SIG-M5 (cell line): ENCODE results near the gene NGDN.
A peak's percentile ranks its signal among the peaks of the same experiment; 100 is the strongest.

ENCODE experiments used
- DNase-seq: peaks from one replicate; lab custom pipeline; 2025; lab: John Stamatoyannopoulos, UW

Gene NGDN

DNA sequence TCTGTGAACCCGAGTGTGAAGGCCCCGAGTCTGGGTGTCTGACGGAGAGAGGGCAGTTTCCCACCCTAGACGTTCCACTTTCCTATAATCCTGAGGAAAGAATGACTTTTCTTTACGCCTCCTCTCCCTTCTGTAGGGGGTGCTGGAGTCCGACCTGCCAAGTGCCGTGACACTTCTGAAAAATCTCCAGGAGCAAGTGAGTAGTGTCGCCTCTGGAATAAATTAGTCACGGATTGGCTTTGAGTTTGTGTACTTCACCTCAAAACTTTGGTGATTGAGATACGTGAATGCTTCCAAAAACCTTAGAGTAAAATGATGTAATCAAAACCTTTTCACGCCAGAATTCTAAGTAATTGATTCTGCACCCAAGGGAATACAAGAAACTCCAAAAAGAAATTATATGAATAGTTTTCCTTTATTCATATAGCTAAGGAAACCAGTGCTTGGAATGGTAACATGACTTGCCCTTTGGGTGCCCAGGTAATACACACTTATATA lies 452 bp downstream of the NGDN start:
- no peak for DNase-seq

DNA sequence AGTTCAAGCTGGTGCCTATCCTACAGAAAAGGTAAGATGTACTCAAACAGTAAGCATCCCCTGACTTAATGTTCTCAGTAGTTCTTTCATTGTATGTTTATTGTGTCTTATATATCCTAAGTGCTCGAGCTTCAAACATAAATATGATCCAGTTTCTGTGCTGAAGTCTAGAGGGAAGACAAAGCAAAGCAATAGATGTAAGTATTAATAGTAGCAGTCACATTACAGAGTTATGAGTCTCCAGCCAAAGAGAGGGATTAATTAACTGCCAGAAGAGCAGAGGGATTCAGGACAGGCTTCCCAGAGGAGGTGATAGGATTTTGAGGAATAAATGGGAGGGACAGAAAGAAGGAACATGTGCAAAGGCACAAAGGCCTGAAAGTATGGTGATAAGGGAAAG lies 1.4 kb downstream of the NGDN start:
- no peak for DNase-seq

DNA sequence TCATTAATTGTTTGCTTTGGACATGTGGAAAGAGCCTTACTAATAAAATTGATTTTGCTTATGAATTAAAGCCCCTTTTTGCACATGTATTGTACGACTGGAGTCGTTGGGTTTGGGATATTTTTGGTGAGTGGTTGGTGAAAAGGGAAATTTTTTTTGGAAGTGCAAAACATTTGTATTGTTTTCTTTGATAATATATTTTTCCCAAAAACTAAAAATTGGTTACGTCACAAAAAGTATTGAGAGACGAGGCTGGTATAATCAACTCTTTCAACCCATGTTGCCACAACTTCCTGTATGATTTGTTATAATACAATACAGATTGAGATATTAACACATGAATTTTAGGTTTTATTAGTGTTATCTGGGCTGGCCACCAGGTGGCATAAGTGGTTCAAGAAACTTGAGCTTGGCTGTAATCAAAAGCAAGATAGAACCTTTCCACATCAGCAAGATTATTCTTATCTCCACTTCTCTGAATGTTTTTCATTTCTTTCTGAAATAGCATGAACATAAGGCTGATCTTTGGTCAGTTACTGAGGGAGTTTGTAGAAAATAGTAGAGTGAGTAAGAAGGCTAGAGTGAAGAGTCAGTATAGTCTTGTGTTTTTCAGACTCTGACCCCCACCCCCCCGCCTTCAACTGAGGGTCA lies 8.7 kb downstream of the NGDN start:
- peak; percentile 6 for DNase-seq

DNA sequence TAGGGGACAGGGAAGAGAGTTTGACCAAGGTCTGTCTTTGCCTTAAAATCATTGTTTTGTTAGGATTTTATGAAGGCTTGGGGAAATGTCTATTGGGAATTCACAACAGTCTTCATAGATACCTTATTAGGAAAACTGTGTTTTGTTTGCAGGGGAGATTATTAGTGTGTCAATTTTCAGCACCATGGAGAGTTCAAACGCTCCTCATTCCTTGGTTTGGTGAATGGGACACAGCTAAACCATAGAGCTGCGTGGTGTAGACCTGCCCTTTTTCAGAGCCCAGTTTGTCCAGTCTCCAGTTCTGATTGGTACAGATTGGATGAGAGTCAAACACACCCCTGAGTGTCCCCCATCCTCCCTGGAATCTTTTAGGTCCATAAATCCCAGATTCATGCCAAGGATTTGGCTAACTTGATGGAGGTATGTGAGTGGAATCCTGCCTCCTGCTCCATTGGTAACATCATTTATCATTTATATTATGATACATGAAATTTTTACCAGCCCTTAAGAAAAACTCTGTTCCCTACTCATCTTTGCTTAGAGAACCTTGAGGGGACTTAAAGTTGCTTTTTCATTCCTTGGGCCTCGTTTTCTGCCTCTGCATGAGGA lies 12.0 kb downstream of the NGDN start:
- DNase-seq = no peak

DNA sequence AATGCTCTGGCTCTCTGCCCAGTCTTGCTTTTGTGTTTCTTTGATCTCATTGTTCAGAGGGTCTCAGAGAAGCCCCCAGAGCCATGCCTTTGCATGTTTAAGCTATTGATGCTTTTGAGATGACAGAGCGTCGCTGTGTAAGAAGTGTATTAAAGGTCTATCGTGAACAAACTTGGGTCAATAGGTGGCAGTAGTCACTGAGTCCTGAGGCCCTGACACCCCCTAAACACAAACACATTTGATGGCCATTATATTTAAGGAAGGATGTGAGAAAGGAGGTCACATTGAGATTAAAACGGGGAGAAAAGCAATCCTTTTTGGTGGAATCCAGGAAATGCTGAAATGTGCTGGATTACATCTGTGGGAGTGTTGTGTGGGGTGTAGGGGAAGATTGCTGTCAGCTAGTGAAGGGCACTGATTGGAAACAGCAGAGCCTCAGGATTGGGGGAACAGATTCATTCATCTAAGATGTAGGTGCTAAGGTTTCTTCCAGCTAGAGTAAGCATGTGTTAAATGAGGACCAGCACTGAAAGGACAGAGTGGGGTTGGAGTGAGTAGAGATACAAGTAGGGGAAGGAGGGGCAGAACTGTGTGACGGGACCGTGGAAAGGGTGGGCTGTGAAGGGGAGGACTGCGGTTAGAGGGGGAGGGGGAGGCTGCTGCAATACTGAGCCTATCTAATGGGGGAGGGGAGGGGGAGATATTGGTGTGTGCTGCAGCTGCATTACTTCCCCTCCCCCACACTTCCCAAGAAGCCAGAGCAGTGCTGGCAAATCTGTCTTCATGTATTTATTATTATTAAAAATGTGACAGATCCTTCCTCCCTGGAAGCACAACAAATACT lies 12.7 kb downstream of the NGDN start:
- DNase-seq = no peak

DNA sequence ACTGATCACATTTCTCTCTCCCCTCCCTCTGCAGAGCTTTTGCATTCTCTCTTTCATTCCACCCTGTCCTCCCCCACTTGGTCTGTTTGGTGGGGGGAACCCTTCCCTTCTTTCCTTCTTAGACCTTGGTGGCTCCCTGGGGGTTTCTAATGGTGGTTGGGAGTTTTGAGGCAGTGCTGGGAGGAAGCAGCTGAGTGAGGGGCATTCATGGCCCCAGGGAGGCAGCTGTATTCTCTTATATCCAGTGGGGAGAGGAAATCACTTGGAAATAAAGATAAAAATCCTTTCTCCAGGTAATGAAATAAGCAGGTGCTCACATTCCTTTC lies 13.3 kb downstream of the NGDN start:
- DNase-seq = no peak

DNA sequence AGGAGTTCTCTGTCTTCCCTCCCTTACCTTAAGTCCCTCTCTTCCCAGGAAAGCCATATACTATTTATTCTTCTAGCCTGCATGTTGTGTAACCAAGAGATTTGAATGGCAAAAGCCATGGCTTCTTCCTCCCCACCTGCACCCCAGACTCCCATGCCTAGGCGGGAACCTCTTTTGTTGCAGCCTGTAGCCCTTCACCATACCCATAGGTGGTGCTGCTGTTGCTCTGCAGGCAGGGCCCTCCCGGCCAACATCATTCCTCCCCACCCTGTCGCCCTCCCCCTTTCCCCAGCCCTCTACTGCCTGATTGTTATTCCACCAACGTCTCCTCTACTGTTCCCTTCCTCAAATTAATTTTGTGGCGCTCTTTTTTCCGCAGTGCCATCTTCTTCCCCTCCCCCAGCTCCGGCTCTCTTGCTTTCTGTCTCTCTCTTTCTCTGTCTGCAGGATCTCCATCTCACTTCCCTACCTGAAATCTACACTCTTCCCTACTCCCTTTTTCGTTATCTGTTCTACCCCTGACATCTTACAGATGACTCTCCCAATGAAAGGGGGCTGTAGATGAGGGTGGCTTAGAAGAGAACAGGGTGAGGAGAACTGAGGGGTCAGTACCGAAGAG lies 13.8 kb downstream of the NGDN start:
- DNase-seq = no peak

DNA sequence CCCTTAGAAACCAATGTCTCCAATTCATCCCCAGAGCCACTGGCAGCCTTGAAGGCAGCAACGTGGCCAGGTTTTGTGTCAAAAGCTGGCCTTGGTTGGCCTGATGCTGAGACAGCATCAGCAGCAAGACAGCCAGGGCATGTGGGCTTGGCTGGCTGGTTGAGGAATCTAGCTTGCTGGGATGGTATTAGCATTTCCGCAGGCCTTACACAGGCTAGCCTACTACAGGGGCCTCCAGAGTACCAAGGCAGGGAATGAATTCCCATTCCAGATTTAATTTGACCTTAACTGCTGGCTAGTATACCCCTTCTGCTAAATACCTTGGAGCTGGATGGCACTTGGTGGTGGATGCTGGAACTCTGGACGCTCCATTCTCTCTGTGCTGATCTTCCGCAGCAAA lies 15.8 kb downstream of the NGDN start:
- no peak for DNase-seq

DNA sequence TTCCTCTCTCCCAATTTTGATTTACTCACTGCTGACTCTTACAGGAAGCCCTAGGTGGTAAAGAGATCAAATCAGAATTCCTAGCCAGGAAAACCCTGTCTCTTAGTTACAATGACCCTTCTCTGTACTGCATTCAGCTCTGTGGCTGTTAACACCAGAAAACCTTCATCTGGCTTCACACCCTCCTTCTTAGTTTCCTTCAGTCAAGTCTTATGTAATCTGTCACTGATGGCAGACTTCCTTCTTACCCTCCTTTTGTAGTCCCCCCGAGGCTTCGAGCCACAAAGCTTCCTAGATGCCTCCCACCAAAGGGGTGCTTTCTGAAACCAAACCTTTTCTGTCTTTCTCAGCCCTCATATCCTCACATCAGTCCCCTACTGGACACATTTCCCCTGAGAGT lies 16.5 kb downstream of the NGDN start:
- DNase-seq = no peak

DNA sequence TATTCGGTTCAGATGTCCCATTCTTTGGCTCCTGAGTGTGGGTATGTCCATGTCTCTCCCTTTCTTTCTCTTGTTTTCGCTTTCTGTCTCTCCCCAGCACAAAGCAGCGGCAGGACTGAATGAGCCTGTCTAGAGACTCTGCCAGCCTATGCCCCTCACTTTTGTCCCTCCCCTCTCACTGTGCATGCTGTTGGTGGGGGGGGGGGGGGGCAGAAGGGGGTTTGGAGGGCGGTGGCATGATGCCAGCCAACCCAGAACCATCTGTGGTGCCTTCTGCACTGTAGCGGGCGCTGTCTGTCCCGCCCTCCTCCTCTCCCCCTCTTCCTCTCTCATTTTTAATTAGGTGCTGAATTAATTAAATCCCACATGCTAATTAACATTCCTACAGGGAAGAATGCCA lies 17.7 kb downstream of the NGDN start:
- no peak for DNase-seq

DNA sequence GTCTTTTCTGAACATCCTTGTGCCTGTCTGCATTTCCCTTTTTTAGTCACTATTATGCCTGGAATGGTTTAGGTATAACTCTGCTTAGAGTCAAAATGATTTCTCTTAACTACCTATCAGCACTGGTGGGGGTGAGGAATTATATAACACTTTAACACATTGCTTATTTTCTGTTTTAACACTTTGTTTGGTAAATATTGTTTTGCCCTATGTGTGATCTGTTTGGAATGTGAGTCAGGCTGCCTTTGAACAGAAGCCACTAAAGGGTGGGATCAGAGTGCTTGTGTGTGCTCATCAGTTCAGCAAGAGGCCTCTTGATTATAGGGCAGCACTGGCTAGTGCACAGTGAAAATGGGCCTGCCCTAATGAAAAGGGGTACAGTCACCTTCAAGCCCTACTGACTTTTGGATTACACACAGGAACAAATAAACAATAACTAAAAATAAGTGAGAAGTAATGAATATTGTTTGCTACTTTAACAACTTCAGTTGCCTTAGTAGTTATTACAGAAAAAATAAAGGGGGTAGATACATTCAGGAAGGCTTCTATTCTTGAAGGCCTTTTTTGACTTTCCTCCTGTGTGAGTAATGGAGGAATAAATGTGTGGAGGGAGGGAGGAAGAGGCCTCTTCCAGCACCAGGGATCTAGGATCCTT lies 23.2 kb downstream of the NGDN start:
- no peak for DNase-seq

DNA sequence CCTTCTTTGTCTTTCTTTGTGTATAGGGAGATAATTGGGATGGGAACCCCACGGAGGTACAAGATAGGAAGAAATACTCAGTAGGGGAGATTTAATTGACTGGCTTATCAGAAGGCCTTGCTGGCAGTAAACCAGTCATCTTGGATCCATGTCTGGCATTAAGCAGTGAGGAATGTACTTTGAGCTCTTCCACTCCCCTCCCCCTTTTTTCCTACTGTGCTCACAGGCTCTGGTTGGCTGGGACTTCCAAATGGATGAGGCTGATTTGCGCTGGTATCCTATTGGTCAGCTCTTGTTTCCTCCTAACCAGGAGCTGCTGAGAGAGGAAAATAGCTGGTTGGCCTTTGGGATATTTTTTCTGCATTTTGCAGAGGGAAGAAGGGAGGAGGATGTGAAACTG lies 24.7 kb downstream of the NGDN start:
- no peak for DNase-seq

DNA sequence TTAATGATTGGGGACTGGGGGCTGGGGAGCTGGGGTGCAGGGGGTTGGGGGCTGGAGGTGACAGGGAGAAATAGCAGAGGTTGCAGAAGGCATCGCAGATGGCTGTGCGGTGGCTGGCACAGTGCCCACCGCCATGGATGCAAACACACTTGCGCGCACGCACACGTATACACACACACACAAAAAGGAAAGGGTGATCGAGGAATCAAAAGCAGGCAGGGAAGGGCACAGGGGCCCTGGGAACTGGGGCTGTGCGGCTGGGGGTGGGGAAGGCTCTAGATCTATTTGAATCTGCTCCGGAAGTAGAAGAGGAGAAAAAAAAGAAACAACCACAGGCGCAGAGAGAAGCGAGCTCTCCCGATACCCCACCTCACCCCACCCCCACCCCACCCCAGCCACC lies 42.7 kb downstream of the NGDN start:
- no peak for DNase-seq

DNA sequence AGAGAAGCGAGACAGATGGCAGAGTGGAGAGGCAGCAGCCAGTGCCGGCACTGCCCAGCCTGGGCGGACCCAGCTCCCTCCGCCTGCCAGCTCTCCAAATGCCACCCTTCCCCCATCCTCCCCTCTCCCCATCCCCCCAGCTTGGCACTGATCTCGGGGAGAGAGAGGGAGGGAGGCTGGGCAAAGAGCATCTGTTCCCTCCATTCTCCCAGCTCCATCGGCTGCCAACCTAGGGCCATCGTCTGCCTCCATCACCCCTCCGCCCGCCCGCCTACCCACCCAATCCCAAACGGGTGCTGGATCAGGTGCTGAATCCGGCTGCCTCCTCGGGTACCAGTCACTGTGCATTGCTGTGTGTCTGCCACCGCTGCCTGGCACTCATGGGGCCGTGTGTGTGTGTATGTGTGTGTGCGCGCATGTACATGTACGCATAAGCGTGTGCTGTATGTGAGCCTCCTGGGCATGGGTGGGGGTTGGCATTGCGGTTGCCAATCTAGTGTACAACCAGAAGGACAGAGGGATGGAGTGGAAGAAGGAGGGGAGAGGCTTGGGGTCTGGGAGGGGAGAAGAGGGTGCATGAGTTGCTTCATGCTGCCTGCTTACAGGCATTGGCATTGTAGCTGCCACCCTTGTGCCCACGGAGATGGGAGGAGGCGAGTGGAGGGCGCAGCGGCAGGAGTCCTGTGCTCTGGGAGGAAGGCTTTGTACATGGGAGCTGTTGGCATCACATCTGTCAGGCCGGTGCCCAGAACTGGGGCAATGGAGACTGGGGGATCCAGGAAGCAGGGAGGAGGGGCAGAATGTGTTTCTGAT lies 43.7 kb downstream of the NGDN start:
- no peak for DNase-seq

DNA sequence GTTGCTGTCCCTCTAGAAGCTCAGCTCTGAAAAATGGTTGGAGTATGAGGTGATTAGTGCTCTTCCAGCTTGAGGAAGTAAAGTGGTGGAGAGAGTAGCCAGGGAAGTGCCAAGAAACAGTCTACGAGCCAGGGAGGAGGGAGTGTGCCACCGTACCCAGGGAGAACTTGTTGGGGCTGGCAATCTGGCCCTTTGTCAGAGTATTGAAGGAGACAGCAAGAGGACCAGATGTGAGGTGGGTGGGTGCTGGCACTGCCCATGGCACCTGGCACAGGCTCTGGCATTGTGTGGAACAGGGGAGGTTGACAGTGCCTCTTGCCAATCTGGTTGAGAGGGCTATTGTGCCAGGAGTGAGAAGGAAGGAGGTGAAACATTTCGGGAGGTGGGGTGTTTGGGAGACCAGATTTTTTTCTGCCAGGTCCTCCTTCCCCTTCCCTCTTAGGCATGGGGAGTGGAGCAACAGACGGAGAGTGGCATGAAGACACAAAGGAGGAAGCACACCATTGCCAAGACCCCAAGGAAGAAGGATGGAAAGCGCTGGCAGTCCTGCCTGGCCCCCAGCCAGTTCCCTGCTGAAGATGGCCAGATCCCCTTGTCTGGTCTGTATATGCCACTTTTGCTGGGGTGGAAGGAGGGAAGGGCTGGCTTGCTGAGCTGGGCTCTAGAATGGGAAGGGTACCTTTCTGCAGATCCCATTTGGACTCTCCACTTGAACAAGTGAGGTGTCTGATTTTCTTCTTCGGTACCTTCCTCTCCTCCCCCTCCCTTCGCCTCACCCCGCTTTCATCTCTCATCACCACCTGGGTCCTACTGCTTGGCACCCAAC lies 44.5 kb downstream of the NGDN start:
- no peak for DNase-seq

DNA sequence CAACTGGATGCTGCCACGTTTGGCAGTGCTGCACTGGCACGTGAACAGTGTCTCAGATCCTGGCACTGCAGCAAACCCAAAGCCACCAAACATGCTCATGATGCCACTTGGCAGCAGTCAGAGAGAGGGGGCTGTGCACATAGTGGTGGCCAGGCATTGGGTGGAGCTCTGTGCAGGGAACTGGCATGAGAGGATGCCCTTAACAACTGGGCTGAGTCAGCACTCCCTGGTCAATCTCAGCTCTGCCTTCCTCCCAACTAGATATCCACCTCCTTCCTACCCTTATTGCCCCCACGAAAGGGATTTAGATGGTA lies 45.1 kb downstream of the NGDN start:
- no peak for DNase-seq

DNA sequence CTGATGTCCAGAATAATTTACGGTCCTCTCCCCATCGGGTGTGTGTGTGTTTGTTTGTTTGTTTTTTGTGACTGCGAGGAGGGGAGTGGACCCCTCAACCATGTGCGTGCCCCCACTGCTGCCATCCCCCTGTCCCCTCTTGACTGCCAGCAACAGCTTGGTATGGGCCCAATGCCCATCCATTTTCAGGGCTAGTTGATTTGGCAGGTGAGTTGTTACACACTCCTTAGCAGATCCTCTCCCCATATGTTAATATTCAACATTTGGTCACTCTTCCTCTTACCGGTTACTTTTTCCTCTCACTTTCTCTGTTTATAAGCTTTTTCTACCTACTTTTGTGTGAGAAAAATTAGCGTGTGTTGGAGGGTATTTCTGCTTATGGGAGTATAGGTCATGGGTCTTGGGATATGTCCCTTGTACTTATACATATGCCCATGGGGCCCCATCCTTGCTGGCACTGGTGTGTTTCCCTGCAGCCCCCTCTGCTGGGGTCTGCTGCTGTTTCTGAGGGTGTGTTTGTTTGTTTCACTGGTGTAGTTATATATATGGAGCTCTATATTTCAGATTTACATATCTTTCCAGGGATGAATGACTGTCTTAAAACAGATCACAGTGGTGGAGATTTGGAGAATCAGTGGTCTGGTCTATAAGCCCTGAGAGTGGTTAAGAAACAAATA lies 48.3 kb downstream of the NGDN start:
- DNase-seq = no peak

DNA sequence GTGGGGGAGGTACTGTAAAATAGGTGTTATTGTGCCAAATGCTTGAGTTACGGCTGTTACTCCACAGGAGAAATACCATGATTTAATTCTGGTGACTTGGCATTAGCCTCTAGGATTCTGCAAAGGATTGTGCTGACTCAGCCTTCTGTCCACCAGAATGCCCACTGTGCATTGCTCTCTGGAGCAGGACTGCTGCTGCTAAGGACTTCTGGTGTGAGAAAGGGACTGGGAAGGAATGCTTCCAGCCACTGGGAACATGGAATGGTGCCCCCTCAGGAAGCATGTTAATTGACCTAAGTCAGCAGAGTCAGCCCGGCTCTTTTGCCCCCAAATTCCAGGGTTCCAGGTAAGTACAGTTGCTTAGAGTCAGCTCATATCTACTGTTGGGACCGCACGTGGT lies 49.2 kb downstream of the NGDN start:
- DNase-seq = no peak

DNA sequence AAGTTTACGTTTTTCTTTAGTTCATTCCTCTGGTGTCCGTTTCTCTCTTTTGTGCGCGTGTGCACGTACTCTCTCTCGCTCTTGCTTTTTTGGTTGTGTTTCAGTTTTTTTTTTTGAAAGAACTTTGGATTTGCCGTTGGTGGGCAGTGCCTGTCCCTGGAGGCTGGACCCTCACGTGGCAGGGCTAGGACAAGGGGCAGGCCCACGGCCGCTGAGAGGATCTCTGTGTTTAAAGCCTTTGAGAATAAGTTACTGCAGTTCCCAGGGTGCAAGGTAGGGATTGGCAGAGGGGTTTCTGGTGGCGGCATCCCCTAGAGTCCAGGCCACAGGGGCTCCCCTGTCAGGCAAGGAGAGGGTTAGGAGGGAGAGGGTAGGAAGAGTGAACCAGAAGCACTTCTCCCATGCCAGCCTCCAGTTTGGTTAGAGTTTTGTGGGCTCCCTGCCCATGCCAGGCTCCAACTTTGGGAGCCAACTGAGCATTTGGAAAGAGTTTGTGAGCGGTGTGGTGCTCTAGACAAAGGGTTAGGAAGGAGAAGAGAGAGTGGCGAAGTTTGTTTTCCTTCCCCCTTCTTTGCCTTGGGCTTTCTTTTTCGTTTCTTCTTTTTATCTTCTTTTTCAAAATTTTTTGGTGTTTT lies 51.5 kb downstream of the NGDN start:
- DNase-seq = no peak
